ENCODE data around the gene LRSAM1.

The LRSAM1 gene

DNA sequence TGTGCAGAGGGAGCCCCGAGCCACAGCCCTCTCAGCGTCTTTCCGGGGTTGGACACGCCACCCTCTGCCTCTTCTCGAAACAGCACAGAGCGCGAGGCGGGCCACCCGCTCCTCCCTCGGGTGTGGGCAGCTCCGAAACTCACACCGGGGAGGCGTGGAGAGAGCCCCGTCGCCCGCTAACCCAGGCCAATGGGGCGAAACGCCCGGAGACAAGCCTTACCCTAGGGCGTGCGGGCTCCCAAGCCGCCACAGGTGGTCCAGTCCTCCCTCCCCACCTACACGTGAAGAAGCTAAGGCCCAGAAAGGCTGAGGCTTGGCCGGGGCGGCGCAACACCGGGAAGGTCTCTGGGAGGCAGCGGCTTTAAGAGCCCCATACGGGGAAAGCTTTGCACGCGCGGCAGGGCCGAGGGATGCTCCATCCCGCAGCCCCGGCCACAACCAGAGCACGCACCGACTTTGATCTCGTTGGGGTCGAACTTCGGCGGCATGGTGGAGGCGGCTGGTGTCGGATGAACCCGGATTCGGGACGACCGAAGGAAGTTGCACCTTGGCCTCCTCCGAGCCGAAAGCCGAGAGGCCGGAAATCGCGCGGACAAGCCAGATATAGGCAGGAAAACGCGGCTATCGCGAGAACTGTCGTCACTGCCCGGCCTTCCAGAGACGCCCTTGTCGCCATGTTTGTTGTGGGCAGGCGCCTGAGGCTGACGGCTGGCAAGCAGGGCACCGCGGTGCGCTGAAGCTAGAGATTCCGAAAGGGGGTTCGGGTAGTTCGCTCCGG, at the start of gene LRSAM1, which contains the start of gene RPL12:
Gene LRSAM1, plus strand, starts transcription at position 681 of the 778 bp plus-strand sequence. CDS start 3,018 bp downstream, outside the sequence.
Gene RPL12, minus strand, starts transcription at position 577 of the 778 bp plus-strand sequence. Its CDS starts 89 bp downstream, at position 488.
- peak; percentile 98 for DNase-seq

DNA sequence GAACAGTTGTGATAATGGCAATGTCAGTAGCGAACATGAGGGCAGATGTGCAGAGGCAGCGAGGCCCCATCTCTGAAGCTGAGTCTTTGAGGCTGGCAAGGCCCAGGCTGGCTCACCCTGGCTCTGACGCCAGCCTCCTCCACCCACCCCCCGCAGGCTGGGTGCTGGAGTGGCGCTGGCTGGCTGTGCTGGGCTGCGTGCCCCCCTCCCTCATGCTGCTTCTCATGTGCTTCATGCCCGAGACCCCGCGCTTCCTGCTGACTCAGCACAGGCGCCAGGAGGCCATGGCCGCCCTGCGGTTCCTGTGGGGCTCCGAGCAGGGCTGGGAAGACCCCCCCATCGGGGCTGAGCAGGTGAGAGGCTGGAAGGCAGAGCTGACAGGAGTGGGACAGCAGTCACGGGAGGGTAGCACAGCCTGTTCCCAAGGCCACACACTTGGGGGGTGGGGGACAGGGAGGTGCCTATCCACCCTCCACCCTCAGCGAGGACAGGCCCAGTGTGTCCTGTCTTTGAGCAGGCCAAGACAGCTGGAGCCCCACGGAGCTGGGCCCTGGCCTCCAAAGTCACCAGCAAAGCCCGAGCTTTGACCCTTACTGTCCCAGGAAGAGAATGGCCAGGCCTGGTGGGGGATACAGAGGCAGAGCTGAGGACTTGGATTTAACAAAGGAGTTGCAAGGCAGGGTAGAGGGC, 48.8 kb upstream of the LRSAM1 start:
- no peak for DNase-seq

DNA sequence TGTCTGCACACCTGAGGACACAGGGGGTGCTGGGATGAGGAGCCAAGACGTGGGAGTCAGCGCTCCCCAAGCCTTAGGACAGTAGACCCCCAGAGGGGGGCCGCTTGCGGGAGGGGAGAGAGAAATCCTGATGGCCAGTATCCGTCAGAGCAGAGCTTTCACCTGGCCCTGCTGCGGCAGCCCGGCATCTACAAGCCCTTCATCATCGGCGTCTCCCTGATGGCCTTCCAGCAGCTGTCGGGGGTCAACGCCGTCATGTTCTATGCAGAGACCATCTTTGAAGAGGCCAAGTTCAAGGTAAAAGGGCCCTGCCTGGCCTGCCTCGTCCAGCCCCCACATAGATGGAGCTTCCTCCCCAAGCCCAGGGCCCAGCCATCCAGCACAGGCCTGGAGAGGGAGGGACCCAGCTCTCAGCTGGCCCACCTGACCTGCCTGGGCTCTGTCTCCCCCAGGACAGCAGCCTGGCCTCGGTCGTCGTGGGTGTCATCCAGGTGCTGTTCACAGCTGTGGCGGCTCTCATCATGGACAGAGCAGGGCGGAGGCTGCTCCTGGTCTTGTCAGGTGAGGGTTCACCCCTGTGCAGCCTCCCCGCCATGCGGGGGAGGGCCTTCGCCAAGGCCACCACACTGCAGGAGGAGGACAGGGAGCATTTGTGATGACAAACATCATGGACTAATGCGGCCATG, 47.7 kb upstream of the LRSAM1 start:
- no peak for DNase-seq

DNA sequence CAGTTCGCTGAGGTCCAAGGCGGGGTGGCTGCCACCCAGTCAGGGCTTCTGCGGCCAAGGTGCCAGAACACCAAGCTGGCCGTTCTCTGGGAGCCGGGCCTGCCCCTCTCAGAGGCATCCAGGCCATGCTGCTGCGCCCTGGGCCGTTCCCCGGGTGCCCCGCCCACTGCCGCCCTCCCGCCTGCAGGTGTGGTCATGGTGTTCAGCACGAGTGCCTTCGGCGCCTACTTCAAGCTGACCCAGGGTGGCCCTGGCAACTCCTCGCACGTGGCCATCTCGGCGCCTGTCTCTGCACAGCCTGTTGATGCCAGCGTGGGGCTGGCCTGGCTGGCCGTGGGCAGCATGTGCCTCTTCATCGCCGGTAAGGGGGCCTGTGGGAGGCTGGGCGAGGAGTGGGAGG, 46.7 kb upstream of the LRSAM1 start:
- no peak for DNase-seq

DNA sequence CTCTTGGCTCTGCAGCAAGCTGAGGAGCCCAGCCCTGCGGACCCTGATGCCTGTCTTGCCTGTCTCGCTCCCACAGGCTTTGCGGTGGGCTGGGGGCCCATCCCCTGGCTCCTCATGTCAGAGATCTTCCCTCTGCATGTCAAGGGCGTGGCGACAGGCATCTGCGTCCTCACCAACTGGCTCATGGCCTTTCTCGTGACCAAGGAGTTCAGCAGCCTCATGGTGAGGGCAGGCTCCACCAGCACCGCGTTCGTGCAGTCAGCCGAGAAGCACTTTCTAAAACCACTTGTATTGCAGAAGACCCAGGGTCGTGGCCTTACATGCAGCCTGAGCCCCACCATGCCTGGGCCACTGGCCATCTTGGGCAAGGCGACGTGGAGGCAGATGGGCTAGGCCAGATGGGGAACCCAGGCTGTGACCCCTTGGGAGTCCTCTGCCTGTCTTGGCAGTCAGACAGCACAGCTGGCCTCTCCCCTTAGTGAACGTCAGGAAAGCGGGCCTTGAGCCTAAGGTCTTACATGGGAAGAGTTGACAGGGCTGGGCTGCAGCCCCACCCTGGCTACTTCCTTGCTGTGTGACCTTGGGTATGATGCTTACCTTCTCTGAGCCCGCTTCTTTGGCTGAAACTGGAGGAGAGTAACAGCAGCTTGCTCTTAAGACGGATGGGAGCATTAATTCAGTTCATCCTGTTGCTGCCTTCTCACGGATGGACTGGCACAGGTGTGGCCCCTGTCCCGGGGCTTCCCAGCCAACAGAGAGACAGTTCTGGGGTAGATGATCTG, 45.8 kb upstream of the LRSAM1 start:
- DNase-seq: no peak

DNA sequence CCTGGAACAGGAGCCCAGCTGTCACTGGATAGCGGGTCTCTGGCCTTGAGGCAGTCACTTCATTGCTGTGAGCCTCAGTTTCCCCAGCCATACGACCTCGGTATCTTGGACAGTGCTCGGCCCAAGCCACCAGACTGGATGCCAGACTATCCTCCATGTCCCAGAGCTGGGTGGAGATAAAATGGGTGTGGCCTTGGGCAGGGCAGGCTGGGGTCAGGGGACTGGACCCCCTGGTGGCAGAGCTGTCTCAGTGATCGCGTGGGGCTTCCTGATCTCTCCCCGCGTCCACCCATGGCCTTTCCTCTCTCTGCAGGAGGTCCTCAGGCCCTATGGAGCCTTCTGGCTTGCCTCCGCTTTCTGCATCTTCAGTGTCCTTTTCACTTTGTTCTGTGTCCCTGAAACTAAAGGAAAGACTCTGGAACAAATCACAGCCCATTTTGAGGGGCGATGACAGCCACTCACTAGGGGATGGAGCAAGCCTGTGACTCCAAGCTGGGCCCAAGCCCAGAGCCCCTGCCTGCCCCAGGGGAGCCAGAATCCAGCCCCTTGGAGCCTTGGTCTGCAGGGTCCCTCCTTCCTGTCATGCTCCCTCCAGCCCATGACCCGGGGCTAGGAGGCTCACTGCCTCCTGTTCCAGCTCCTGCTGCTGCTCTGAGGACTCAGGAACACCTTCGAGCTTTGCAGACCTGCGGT, 44.4 kb upstream of the LRSAM1 start:
- no peak for DNase-seq

DNA sequence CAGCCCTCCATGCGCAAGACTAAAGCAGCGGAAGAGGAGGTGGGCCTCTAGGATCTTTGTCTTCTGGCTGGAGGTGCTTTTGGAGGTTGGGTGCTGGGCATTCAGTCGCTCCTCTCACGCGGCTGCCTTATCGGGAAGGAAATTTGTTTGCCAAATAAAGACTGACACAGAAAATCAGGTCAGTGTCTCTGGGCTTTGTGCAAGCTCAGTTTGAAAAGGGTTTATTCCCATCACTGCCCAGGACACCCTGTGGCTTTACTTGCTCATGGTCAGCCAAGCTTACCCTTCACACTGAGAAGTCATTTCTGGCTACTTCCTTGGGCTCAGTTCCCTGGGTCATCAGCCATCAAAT, 43.8 kb upstream of the LRSAM1 start:
- DNase-seq: no peak

DNA sequence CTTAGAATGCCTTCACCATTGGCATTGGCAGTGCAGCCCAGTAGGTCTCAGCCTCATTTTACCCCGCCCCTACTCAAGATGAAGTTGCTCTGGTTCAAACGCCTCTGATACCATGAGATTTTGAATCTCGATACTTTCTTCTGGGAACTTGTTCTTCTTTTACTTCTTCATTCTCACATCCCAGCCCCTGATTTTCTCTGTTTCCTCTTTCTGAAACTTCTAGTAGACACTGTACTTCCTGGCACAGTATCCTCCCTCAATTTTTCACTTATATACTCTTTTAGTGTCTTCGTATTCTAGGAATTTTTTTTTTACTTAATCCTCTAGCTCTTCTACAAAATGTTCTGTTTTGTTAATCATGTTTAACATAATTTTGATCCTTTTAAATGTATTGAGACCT, 40.2 kb upstream of the LRSAM1 start:
- DNase-seq: no peak

DNA sequence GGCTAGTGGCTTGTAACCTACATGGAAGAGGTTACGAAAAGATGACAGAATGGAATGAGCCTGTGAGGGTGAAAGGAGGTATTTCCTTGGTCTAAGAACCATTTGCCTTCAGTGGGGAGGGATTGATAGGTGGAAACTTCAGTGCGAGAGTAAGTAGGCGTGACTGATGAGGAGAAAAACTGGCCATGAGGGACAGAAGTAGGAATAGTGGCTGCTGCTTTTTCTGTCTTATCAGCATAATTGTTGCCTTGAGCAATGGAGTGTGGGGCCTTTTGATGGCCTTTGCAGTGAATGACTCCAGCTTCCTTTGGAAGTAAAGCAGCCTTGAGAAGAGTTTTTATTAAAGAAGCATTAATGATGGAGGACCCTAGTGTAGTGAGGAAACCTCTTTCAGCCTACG, 36.2 kb upstream of the LRSAM1 start:
- DNase-seq: no peak

DNA sequence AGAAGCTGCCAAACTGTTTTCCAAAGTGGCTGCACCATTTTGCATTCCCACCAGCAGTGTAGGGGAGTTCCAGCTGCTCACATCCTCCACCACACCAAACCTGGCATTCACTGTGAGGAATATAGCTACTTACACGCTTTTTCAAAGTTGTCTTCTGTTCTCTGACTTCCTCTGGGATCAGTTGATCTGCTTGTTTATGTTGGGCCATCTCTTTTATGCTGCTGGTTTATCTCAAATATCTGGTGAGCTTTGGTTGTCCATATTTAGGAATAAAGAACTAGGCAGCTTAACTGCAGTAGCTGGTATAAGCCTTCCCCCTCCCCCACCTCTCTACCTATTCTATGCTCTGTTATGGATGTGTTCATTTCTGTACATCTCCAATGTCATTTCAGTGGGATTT, 35.7 kb upstream of the LRSAM1 start:
- DNase-seq: no peak

DNA sequence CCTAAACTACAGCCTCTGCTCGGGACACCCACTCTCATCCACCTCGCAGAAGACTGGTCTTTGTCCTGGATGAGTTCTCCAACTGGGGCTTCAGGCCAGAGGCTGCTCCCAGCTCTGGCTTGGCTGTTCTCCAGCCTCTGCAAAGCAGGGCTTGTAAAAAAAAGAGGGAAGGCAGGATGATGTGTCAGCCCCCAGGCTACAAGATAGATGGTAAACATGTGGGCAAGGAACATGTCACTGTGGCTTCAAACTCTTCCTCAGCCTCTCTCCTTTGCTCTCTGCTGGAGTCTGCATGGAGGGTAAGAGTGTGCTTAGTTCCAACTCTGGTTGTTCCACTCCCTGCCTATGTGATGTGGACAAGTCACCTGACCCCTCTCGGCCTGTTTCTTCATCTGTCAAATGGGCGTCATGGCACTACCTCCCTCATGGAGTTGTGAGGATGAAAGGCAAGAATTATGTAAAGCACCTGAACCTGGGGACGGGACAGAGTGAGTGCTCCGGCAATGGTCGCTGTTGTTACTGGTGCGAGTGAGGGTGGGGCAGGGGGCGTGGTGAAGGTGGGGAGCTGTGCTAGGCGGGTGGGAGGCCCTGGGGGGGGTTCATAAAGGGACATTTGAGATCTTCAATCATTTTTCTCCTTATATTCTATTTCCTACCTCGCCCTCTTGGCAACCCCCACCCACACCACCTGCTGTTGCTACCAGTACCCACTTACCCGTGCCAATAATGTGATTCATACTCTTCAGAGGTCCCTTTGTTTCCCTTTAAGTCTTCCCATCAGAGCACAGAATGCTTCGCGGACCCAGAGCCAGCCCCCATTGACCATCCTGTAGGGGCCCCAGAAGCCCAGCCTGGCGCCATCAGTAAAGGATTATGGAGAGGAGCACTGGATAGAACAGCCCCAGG, 33.9 kb upstream of the LRSAM1 start:
- DNase-seq: peak; percentile 37

DNA sequence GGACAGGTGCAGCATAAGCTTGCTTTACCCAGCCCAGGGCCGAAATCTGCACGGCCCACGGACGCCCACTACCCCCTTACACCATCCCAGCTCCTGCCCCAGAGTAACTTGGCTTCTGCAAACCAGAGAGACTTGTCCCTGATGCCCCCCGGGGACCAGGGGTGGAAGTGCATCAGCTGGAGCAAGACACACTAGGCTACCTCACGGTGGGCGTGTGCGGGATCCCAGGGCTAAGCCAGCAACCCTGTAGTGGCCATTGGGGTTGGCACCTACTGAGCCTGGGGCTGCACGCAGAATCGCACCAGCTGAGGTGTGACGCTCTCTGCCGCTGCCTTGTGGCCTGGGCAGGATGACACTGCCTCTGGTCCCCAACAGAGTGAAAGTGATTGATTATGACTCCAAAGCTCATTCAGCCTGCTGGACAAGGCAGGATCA, 33.3 kb upstream of the LRSAM1 start:
- DNase-seq: peak; percentile 51

DNA sequence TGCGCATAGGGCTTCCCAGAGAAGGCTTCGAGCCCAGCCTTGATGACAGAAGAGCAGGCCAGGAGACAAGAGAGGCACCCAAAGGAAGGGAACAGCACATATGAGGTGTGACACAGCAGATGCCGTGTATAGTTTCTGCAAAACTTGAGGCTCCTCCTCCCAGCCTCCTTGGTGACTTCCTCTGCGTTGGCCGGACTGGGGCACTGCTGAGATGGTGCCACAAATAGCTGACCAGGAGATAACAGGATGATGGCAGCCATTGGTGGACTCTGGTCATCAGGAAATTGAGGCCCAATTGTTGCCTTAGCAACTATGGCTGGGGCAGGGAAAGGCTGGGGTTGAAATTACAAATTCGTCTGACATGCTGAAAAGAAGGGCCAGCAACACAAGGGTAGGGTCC, 32.0 kb upstream of the LRSAM1 start:
- DNase-seq: no peak

DNA sequence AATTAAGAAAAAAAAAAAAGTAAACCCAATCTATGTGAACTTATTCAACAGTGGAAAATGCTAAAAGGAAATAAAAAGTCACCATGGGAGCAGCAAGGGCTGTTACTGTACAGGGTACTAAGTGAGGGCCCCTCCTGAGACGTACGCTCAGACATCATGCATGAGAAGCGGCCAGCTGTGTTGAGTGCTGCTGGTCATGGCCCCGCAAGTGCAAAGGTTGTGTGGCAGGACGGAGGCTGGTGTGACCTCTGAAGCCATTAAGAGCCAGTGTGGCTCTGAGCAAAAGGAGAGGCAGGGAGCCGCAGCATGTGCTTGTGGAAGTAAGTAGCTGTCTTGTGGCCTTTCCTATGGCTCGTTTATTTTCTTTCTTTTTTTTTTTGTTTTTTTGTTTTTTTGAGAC, 30.3 kb upstream of the LRSAM1 start:
- no peak for DNase-seq

DNA sequence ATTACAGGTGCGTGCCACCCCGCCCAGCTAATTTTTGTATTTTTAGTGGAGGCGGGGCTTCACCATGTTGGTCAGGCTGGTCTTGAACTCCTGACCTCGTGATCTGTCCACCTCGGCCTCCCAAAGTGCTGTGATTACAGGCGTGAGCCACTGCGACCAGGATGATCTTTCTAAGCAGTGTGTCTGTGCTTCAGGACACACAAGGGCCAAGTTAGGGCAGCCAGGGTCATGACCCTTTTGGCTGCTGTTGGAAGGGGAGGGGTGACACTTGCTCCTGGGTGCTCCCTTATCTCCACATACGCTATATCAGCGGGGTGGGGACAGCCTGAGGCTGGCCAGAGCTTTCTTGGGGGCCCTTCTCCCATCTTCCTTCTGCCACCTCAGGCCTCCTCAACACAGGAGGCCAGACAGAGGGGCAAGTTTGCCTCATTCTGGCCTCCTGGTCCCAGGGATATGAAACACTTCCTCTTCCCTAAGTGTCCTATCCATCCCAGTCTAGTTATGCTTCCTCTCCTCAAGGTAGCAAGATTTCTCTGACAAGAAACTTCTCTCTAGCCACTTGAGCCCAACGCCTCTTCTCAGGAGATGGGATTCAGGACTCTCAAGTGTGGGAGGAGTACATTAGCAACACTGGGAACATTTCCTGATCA, 29.1 kb upstream of the LRSAM1 start:
- DNase-seq: no peak

DNA sequence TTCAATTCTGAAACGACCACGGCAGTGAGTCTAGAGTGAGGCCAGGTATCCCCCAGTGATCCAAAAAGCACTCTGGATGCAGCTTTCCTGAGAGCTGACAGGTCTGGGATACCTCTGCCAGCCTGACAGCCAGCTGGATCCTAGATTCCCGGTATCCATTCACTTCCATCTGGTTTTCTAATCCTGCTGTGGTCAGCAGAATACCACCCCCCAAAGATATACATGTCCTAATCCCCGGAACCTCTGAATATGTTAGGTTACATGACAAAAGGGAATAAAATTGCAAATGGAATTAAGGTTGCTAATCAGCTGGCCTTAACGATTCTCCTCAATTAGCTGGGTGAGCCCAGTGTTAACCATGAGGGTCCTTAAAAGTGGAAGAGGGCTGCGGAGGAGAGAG, 28.5 kb upstream of the LRSAM1 start:
- no peak for DNase-seq

DNA sequence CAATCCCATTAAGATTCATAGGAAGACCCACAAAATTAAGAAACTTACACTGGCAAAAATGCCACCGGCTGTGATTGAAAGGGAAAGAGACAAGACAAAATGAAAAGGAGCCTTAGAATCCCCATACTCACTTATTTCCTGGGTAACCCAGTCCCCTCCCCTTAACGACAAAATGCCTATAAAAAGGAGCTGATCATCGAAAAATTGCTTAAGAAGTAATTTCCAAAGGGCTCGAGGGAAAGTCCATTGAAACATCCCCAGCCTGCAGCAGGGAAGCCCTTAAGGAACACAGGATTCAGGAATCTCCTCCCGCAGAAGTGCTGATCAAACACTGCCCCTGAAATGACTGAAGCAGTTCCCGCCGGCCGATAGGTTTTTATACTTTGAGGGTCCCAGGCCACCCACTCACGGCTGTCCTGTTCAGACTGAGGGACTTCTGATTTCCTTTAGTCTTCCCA, 27.8 kb upstream of the LRSAM1 start:
- no peak for DNase-seq

DNA sequence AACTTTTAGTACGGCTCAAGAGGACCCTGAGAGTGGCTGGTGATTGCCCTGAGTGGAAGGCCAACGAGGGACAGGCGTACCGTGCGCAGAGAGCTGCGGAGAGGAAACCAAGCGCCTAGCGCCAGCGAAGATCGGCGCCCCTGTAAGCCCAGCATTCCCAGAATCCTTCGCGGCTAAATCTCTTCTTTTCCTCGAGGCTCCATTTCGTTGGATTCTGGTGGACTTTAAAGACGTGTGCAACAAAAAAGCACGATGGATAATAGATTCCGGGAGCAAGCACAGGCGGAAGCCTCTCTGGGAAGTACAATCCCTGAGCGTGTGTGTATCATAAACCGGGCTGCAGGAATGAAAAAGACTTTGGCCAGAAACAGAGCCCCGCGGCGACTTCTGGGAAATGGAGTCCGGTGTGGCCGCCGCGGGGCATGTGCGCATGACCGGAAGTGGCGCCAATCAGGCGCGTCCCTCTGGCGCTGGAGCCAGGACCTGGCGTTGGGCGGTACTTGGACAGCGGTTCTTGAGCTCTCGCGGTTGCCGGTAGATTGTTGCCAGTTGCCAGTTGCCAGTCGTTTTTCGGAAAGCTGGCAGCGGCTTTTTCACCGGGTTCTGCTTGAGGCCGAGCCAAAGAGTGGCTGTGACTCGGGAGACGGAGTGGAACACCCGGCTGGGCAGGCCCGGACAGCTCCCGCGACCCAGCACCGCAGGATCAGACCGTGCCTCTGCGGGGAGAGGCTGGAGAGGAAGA, 27.2 kb upstream of the LRSAM1 start, which contains the start of gene ZNF79:
Gene ZNF79, plus strand, starts transcription at position 449 of the 742 bp plus-strand sequence. CDS start 406 bp downstream, outside the sequence.
- peak; percentile 94 for DNase-seq

DNA sequence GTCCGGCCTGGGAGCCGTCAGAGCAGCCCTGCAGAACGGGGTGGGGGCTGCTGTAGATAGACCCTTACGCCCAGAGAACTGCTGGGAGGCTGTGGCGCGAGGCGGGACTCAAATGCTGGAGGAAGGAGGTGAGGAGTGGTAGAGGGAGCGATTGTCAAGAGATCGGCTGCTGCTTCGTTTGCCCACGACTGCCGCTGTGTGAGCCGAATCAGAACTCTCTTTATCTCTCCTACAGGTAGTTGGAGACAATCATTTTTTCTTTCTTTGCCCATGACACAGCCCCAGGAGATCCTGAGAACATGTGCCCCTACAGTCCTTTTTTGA, 26.7 kb upstream of the LRSAM1 start:
- peak; percentile 73 for DNase-seq

DNA sequence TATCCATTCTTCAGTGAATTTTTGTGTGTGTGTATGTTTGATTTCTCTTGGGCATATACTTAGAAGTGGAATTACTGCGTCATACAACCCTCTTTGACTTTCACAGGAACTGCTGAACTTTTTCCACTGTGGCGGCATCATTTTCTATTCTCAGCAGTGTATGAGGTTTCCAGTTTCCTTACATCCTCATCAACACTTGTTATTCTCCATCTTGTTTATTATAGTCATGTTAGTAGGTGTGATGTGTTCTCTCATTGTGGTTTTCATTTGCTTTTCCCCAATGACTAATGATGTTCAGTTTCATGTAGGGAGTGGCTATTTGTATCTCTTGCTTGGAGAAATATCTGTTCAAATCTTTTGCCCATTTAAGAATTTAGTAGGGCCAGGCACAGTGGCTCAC, 24.6 kb upstream of the LRSAM1 start:
- DNase-seq: no peak
